K562 (cell line): ENCODE results near the gene COG7. TPM values are rescaled to one million over a fixed set of nuclear protein-coding genes. Genes with fewer than 3 reads are reported as not detected.

ENCODE experiments used
- ATAC-seq: fragments of 200-7000 bp; cut with Tn5 transposase; 3 replicates; pipeline ENCODE4 v1.9.1; 2020; ENCODE audit warnings: moderate library complexity
- BruUV-seq: library from RNA; stranded (reverse); fragments of 400-500 nt; replicated peaks from 2 replicates; lab custom pipeline; 2021; lab: Mats Ljungman, UMichigan
- CTCF ChIA-PET: fragments of 300-600 bp; formaldehyde crosslinking; extraction: SDS; loops from one replicate; lab custom pipeline; 2021; ENCODE audit warnings: low intra/inter-chr PET ratio; lab: Yijun Ruan, JAX
- POLR2A ChIA-PET: fragments of 300-600, 350-650 bp; sonication (Branson Sonifier 250); formaldehyde crosslinking; extraction: SDS; loops from one replicate; lab custom pipeline; 2021; ENCODE audit warnings: antibody characterized with exemption, inconsistent platforms; lab: Yijun Ruan, JAX
- DNase-seq, 4 experiments: peaks; one replicate each; pipeline versions ENCODE4 v3.0.0 to v3.0.0-alpha.2; 2011 to 2018; ENCODE audit warnings: low spot score in 3 of 4, mixed read lengths in 3 of 4; ENCODE audit errors: extremely low read depth in 1 of 4
- FAIRE-seq: peaks from 2 replicates; lab custom pipeline; 2011; peaks lifted over from hg19 to GRCh38; lab: Jason Lieb, UNC
- H2AFZ ChIP-seq: 2 replicates; pipeline ENCODE4 v1.6.0; 2011; ENCODE audit warnings: low read depth, low read length, control low read depth, inconsistent platforms
- H3K27ac ChIP-seq: fragments of 200-600 bp; 3 replicates; pipeline ENCODE4 v1.8.0; 2011; ENCODE audit warnings: low read depth, mild to moderate bottlenecking, control low read depth, inconsistent platforms, low read length, moderate library complexity, mixed read lengths; ENCODE audit errors: extremely low read depth
- H3K27me3 ChIP-seq, 2 experiments: fragments of 300-600 bp in 1 of 2; 2 replicates in 1 of 2; 3 replicates in 1 of 2; pipeline versions ENCODE4 v1.6.0 to v1.8.0; 2011; ENCODE audit warnings: inconsistent platforms in 2 of 2, low read length in 2 of 2, mild to moderate bottlenecking in 1 of 2, mixed read lengths in 1 of 2, moderate library complexity in 1 of 2; ENCODE audit not compliant: control insufficient read depth in 2 of 2, insufficient read depth in 2 of 2
- H3K36me3 ChIP-seq: fragments of 300-600 bp; 3 replicates; pipeline ENCODE4 v1.8.0; 2011; ENCODE audit warnings: mild to moderate bottlenecking, low read length, inconsistent platforms; ENCODE audit not compliant: control insufficient read depth, insufficient read depth
- H3K4me1 ChIP-seq, 2 experiments: fragments of 200-600 bp in 1 of 2; replicated peaks in 1 of 2; 2 replicates in 1 of 2; 3 replicates in 1 of 2; pipeline versions ENCODE4 v1.5.1 to v1.8.0; 2011; ENCODE audit warnings: inconsistent platforms in 2 of 2, low read length in 2 of 2, mild to moderate bottlenecking in 1 of 2, mixed read lengths in 1 of 2, moderate library complexity in 1 of 2; ENCODE audit not compliant: control insufficient read depth in 2 of 2, insufficient read depth in 2 of 2
- H3K4me2 ChIP-seq: 2 replicates; pipeline ENCODE4 v1.6.1; 2011; ENCODE audit warnings: low read length, control low read depth, inconsistent platforms, mixed read lengths; ENCODE audit not compliant: insufficient read depth
- H3K4me3 ChIP-seq: fragments of 200-600 bp; sonication (generic), shearing (Covaris generic); 2 replicates; pipeline ENCODE4 v1.5.1; 2016; ENCODE audit warnings: control low read depth, inconsistent platforms
- H3K79me2 ChIP-seq: fragments of 200-600 bp; 3 replicates; pipeline ENCODE4 v1.8.0; 2011; ENCODE audit warnings: low read length, inconsistent platforms; ENCODE audit not compliant: control insufficient read depth, insufficient read depth
- H3K9ac ChIP-seq, 2 experiments: 2 replicates each; pipeline versions ENCODE4 v1.6.0 to v1.6.1; 2011; ENCODE audit warnings: low read depth in 2 of 2, low read length in 2 of 2, control low read depth in 1 of 2, inconsistent platforms in 1 of 2, mild to moderate bottlenecking in 1 of 2, mixed read lengths in 1 of 2; ENCODE audit not compliant: insufficient read depth in 1 of 2
- H3K9me1 ChIP-seq: one replicate; pipeline ENCODE4 v1.6.0; 2011; ENCODE audit warnings: inconsistent platforms, mild to moderate bottlenecking, low read length, moderate library complexity; ENCODE audit not compliant: control insufficient read depth, insufficient read depth
- H3K9me3 ChIP-seq: replicated peaks from 2 replicates; pipeline ENCODE4 v1.5.1; 2011; ENCODE audit warnings: low read depth, low read length, inconsistent platforms; ENCODE audit not compliant: control insufficient read depth, insufficient read depth
- H4K20me1 ChIP-seq: replicated peaks from 2 replicates; pipeline ENCODE4 v1.6.1; 2011; ENCODE audit warnings: low read length, inconsistent platforms, mixed read lengths; ENCODE audit not compliant: control insufficient read depth, insufficient read depth
- BRD9 ChIP-seq: fragments of 450-650 bp; IDR thresholded peaks from 2 replicates; pipeline ENCODE4 v1.6.1; 2018; ENCODE audit warnings: low read depth; ENCODE audit not compliant: partially characterized antibody
- CEBPG ChIP-seq, 3 experiments: fragments of 200-800 bp in 1 of 3; sonication (Bioruptor generic) in 1 of 3; sonication (generic) in 1 of 3; formaldehyde crosslinking in 1 of 3; IDR thresholded peaks in 2 of 3; conservative IDR thresholded peaks in 1 of 3; 2 replicates each; pipeline versions ENCODE4 v1.6.1 to v1.8.0; 2016 to 2022; ENCODE audit warnings: missing compliant biosample characterization in 2 of 3, missing genetic modification characterization in 2 of 3, mild to moderate bottlenecking in 1 of 3, missing genetic modification reagents in 1 of 3
- HMGN3 ChIP-seq: IDR thresholded peaks from 2 replicates; pipeline ENCODE4 v1.6.1; 2011; ENCODE audit warnings: borderline replicate concordance, low read depth, mild to moderate bottlenecking, mixed read lengths, low read length; ENCODE audit not compliant: insufficient read length; ENCODE audit errors: extremely low read depth
- HNRNPL ChIP-seq: fragments of 200-400 bp; formaldehyde crosslinking; IDR thresholded peaks from 2 replicates; pipeline ENCODE4 v1.6.1; 2017; ENCODE audit warnings: low read depth, mild to moderate bottlenecking, low read length
- KLF6 ChIP-seq: fragments of 250-450 bp; sonication (Bioruptor Pico); IDR thresholded peaks from 2 replicates; pipeline ENCODE4 v1.4.0; 2020; ENCODE audit warnings: mild to moderate bottlenecking, moderate library complexity, borderline replicate concordance
- ZNF175 ChIP-seq: fragments of 200-800 bp; sonication (Bioruptor generic); IDR thresholded peaks from 2 replicates; pipeline ENCODE4 v1.6.1; 2016; ENCODE audit warnings: low read depth, mild to moderate bottlenecking, missing genetic modification characterization, missing compliant biosample characterization
- ZNF184 ChIP-seq: sonication (generic); formaldehyde crosslinking; IDR thresholded peaks from 2 replicates; pipeline ENCODE4 v1.5.0; 2020; ENCODE audit warnings: missing genetic modification reagents
- WGBS: fragments of 100-300 bp; shearing (Covaris generic); methylation state at CpG from one replicate; pipeline ENCODE4 v1.1.6; 2016; ENCODE audit warnings: low coverage, mixed read lengths; ENCODE audit not compliant: insufficient coverage; ENCODE audit errors: missing lambda C conversion rate; 5-methylcytosine and 5-hydroxymethylcytosine counted together
- in situ Hi-C: fragments of 300-500 bp; cut with MboI; formaldehyde crosslinking; loops from 4 replicates; pipeline ENCODE4 v1.15.0; 2018; ENCODE audit warnings: inconsistent platforms, mixed read lengths
- intact Hi-C: fragments of 100-400 bp; cut with micrococcal nuclease; formaldehyde crosslinking; loops from 2 replicates; pipeline ENCODE4 v1.14.2; 2022
- polyA plus RNA-seq, 8 experiments: library from polyadenylated mRNA; depleted of rRNA in 4 of 8; stranded (reverse) in 5 of 8; unstranded in 3 of 8; fragments of >200 nt; fragmentation: Nextera tagmentation in 2 of 8; fragmentation: Illumina TruSeq in 1 of 8; extraction: Ambion mirVana in 2 of 8; extraction: Trizol in 1 of 8; gene quantifications; 2 replicates each; pipeline versions ENCODE4 v1.2.1 to v1.2.3, GENCODE V29; 2011 to 2014; ENCODE audit warnings: inconsistent platforms in 1 of 8, missing spikeins in 1 of 8
- total RNA-seq, 7 experiments: library from RNA; depleted of rRNA in 6 of 7; stranded (reverse); fragments of >200 nt in 6 of 7; fragmentation: Illumina TruSeq in 2 of 7; extraction: Trizol in 2 of 7; gene quantifications; 2 replicates each; pipeline versions ENCODE4 v1.2.1 to v1.2.3, GENCODE V29; 2011 to 2021; ENCODE audit warnings: low replicate concordance in 1 of 7

Gene COG7
- total and polyA plus RNA-seq, 9 of the 15 experiments (the other 6 are each of a cell fraction or from before 2014, with no cell fraction given), result 3.8 to 17.6 (median 13.4) TPM

DNA sequence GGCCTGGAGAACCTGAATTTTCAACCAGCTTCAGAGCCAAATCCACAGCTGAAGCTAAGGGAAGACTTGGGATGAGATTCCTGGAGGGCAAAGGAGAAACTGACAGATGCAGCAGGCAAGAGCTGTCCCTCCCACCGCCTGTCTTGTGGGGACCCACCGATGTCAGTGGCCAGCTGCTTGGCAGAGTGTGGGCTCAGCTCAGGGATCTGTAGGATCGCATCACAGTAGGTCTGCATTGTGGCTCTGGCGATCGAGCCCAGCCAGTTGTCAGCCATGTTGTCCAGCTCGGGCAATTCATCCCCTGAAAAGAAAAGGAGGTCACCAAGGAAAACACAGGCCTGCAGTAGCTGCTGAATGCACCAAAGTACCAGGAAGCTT, 60.8 kb downstream of the COG7 start:
- no peak for DNase-seq
- no peak overlapping the region; a peak in 1 of 4 replicates for H3K9ac ChIP-seq
- ChIA-PET POLR2A (interaction anchor here (0.5 to 0.8 kb wide), 4 partner anchors 11 to 693 kb away, joined by 3 to 7 read pairs (median 4); no protein-coding TSS in a partner anchor), CTCF (no interaction called here)
- in situ Hi-C loops (no loop called here), intact Hi-C loops (no loop called here)
- H3K4me1 ChIP-seq, result no peaks in the 10 kb centered on the region
- FAIRE-seq, result no peak
- H2AFZ ChIP-seq, result no peak overlapping the region
- no peaks in the 10 kb centered on the region for H3K9me3 ChIP-seq
- ATAC-seq, result no peak
- BruUV-seq, result no TSS peak
- H3K27me3 ChIP-seq, result no peaks in the 10 kb centered on the region
- H3K27ac ChIP-seq, result no peak overlapping the region
- TF ChIP-seq BRD9 (no peak), HMGN3 (no peak), ZNF175 (no peak), ZNF184 (CRISPR knock-in tag) (no peak), CEBPG (CRISPR knock-in tag; IDR thresholded peaks at IDR 0.05) (no peak), CEBPG (tag; conservative IDR thresholded peaks at IDR 0.05 in 1 of 2, IDR thresholded peaks at IDR 0.05 in 1 of 2) (no peak), HNRNPL (no peak), KLF6 (CRISPR knock-in tag) (no peak)
- no peaks in the 10 kb centered on the region for H3K79me2 ChIP-seq
- H3K4me2 ChIP-seq, result no peak overlapping the region
- H3K4me3 ChIP-seq, result no peak overlapping the region
- H3K36me3 ChIP-seq, result peaks cover 40% of the 10 kb centered on the region; the same call in 1 of the 3 replicates
- H3K9me1 ChIP-seq, result peaks cover 2% of the 10 kb centered on the region
- H4K20me1 ChIP-seq, result no peaks in the 10 kb centered on the region; the same call in 1 of the 2 replicates
- WGBS, result 94% methylated on average over 6 of the region's 6 CpGs
